KBM-7 (cell line): ENCODE data around the gene LPP.

Experiments used
- DNase-seq: peaks from one replicate; pipeline ENCODE4 v3.0.0-alpha.2; 2015
- in situ Hi-C: fragments of 300-500 bp; cut with MboI; formaldehyde crosslinking; loops from 2 replicates; pipeline ENCODE4 v1.14.3; 2020; ENCODE audit warnings: low sequenced_read_pairs, low pct_unique_long_range_greater_than_20kb, mixed read lengths

Gene LPP

DNA sequence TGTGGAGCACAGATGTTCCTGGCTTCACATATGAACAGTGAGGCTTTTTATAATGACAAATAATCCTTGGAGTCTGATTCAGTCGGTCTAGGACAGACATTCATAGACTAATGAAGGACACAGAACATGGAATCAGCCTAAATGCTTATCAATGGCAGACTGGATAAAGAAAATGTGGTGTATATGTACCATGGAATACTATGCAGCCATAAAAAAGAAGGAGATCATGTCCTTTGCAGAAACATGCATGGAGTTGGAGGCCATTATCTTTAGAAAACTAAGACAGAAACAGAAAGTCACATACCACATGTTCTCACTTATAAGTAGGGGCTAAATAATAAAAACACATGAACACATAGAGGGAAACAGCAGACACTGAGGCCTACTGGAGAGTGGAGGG lies 19.9 kb upstream of the LPP start:
- in situ Hi-C loops: no loop called here
- DNase-seq: no peak

DNA sequence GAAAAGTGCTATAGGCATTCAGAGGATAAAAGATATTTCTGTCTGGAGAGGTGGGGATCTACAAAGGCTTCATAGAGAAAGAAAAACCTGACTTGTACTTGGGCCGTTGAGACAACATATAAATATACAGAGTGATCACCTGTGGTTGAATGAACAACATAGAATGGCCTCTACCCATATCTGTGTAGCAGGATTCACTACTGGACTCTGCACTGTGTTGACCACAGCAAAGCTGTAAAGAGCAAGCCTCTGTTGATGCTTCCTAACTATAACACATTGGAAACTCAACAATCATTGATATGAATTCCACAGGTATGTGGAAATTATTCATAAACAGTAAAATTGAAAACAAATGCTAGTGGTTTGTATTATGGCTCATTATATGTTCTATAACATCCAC lies 19.1 kb upstream of the LPP start:
- no peak for DNase-seq
- in situ Hi-C loops: no loop called here

DNA sequence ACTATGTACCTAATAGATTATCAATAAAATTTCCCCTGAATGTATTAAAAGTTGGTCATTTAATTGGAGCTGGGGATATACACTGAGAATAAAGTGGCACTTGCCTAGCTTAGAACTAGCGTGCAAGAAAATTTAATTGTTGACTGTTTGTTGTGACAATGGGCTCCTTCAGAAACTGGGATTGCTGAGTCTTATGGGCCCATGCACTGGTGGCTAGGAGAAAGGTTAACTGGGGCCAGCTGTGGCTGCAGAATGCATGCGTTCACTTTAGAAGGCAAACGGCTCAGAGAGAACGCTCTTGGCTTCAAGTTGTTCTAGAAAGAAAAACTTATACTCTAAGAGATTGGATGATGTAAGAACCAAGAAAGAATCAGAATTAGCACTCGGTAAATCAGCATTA lies 18.7 kb upstream of the LPP start:
- DNase-seq: no peak
- in situ Hi-C loops: no loop called here

DNA sequence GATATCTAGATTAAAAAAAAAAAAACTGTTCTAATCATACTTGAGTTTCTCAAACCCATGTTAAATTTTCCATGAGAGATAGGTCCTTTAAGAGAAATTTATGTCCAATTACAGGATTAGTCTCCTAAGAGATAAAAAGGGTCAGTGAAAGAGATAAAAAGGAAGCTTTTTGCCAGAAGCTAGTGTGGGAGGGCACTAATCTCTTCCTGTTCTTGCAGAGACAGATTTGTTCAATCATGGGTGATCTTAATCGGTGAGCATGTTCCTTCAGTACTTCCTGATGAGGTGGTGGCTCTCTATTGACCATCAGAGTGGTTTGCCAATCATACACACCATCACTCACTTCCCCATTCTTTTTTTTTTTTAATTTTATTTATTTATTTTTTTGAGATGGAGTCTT lies 16.9 kb upstream of the LPP start:
- in situ Hi-C loops: no loop called here
- peak; percentile 88 for DNase-seq

DNA sequence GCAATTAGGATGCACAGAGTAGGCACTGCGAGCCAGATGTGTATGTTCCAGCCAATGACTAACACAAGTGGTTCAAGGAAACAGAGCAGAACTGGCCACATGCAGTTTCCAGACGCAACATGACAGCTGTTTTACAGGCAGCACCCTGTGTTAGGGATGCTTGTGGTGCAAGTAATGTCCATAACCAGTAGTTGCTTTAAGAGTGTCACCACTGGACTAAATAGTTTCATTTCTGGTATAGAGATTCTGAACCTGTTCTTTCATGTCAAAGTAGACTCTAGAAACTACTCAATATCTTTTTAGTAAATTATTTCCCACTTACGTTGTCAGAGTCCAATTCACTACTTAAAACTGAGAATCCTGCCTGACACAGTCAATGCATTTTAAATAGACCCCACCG lies 14.5 kb upstream of the LPP start:
- in situ Hi-C loops: no loop called here
- DNase-seq: no peak

DNA sequence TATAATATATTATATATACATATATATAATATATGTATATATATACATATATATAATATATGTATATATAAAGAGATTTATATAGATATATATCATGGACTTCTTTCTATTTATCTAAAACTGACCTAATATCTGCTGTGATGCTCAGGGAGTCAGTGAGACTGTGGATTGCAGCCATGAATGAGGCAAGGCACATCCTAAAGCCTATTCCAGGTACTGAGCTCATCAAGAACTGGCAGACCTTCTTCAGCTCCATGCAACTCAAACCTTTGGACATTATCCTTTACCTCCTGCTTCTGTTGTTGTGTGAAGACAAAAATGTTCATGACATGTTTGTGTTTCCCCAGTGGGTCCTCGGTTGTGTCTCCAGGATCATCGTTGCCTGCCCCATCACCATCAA lies 7.7 kb upstream of the LPP start:
- in situ Hi-C loops: no loop called here
- DNase-seq: no peak

DNA sequence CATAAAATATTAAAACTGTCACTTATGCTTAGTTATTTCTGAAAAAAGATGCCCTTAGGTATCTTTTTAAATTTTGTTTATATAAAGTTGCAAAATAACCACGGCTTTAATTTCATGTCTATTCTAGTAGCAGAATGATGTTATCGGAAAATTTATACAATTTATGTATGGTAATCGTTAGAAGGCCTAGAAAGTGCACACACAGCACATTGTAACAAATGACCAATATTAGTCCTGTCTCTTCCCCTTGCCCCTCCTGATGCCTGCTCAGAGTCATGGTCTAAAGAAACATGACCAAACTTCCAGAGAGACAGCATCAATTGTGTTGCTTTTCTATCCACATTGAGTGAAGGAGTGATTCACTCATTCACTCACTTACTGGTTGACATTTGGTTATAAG lies 6.2 kb upstream of the LPP start:
- in situ Hi-C loops: no loop called here

DNA sequence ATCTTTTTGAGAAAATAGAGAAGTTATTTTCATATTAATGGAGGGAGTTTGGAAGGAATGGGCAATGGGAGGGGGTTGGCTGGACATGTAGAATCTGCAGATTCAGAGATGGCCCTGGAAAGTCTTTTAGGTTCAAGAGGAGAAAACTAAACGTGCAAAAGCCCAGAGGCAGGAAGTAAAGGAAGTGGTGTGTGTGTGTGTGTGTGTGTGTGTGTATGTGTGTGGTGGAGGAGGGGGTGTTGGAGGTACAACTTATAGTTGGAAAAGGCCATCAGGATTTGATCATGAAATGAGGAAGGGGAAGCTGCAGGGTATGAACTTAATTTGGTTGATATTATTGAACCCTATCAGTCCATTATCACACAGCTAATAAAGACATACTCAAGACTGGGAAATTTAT lies 5.6 kb upstream of the LPP start:
- in situ Hi-C loops: no loop called here
- DNase-seq: peak; percentile 27

More for the DNA sequence above, 6.2 kb upstream of the LPP start:
- no peak for DNase-seq

DNA sequence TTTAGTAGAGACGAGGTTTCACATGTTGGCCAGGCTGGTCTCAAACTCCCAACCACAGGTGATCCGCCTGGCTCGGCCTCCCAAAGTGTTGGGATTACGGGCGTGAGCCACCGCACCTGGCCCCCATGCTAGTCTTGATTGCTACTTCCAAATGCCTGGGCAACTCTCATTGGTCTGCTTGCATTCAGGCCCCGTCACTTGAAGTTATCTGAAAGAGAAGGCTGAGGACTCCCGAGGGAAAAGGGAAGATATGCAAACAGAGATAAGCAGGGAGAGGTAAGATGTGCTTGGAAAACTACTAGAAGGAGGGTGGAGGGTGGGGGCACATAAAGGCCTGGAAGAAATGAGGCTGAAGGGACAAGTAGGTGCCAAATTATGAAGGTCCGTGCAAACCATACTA lies 4.4 kb upstream of the LPP start:
- no peak for DNase-seq
- in situ Hi-C loops: no loop called here

DNA sequence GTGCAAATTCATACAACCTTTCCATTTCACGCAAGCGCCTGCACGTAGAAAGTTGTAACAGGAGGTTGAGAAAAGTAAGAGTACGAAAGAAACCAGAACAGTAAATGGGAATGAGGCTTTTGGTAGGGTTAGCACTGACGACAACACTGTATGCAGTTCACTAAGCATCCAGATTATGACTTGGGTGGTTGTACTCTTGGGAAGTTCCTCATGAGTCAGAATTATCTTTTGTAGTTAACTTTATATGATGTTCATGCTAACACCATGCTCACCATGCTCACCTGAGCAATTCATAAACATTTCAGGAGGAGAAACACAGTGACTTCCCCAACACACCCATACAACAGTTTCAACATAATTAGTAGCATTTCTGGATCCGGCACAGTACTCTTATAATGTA lies 3.0 kb upstream of the LPP start:
- no peak for DNase-seq
- in situ Hi-C loops: no loop called here

DNA sequence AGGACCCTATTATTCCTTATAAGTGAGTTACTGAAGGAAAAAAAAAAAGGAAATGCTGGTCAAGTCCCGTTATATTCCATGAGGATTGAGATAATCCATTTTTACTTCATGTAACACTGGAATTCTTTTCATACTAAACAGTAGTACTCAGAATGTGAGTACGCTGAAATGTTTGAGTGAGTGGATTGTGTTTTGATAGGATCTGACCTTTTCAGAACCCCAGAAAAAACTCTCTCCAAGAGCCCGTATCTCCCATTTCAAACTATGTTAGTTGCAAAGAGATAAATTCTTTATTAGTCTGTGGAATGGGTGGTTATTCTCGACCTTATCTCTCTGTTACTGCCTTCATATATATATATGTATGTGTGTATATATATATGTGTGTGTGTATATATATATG lies 2.5 kb upstream of the LPP start:
- DNase-seq: no peak
- in situ Hi-C loops: no loop called here

DNA sequence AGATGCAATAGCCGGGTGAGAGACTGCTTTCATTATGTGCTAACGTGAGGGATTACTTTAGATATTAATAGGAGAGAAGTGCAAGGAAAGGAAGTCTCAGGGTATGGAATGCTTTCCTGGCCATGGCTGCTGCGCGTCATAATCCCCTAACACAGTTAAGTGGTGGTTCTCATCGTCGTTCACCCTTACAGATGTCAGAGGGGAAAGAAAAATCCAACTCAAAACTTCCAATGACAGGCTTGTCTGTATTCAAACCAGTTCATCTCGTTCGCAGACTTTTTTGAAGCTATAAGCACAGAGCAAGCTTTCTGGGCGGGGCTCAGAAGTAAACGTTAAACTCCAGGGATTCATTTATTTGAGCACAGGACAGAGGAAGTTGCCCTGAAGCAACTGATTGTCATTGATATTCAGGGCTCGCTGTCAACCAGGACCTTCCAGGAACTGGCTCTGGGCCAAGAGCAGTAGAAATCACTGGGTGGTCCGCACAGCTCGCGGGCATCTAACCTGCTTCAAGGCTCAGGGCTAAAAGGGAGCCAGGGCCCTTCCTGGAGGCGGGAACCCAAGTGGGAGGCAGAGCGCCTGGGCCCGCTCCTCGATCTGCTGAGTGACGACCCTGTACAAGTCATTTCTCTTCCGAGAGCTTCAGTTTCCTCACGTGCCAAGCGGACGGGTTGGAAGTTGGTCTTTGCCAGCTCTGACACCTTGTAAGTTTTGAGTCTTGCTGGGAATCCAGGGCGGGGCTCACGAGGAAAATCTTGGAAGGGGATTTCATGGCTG lies 1.1 kb upstream of the LPP start:
- in situ Hi-C loops: no loop called here
- no peak for DNase-seq

DNA sequence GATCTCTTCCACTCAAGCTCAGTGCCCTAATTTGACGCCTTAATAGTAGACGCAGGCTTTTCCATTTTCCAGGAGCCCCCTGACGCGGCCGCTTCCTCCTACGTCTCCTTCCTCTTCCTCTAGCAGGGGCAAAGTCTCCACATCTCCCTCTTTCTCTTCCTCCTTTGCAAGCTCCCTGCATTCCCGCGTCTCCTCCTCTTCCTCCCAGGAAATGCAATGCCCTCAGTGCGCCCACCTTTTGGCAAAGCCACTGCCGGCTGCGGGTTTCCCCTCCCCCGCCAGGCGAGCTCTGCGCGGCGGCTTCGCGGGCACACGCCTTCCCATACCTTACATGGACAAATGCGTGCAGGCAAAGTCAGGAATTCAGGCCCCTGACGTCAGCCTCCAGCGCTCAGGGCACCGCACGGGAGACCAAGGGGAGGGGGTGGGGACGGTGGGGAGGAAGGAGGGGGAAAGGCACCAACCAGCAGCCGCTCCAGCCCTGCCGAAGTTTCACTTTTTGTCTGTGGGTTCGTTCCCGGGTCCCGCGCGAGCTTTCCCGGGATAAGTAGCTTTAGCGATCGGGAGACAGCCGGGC lies 432 bp upstream of the LPP start:
- in situ Hi-C loops: no loop called here

DNA sequence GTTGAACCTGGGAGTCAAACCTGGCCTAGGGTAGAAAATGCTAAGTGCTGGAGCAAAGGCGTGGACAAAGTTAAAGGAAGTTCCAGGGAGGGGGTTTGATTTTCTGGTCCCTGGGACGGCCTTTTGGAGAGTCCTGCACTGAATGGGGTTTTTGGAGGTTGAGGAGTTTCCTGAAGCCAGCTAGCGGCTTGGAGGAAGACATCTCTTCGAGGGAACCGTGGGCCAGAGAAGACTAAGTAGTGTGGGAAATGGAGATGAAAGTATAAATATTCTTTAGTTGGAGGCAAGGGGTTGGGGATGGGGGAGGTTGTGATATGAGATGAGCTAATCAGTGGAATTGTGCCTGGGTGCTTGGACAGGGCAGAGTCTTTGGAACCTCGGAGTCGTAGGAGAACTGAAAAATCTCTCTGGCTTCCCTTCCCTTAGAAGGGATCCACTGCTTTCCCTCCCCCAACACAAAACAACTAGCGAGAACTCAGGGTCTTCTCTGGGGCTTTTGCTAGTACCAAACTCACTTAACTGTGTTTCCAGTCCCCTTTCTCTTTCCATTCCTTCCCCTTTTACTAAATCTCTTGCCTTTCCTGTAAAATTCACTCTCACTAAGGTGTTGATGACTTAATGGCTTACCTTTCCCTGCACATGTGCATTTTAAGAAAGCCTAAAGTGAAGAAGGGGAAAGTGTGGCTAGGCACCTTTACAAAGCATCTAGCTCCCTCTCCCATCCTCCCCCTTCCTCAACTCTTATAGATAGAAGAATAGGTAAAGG lies 1.0 kb downstream of the LPP start:
- in situ Hi-C loops: no loop called here
- DNase-seq: no peak

More for the DNA sequence above, 432 bp upstream of the LPP start:
- DNase-seq: peak; percentile 67

DNA sequence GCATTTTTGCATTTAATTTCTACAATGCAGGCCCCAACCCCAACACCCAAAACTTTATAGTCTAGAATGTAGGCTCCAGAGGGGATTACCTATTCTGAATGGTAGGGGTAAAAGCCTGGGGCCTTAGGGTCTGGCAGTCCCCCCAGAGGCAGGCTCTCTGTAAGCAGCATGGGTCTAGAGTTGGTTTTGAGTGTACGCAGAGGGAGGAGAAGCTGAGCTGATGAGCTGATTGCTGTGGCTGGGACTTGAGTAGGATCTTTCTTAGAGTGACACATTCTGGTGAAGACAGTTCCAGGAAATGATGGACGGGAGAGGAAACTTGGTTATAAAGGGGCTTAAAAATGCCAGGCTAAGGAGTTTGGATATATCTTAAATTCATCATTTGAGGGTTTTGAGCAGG lies 2.1 kb downstream of the LPP start:
- in situ Hi-C loops: no loop called here

DNA sequence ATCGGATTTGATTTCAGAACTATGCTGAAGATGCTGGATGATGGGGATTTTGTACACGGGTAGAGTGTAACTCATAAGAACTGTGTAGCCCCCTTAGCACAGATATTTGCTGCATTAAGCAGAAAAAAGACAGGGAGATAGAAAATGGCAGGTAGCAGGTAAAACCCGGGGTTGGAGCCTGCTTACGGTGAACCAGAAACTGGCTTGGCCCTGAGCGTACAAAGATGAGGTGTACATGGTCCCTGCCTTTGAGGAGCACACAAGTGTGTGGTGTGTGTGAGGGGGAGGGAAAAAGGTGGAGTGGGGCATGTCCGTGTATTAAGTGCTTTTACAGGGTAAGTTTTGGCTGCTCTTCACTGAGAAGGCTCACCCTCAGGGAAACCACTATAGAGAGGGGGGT lies 3.5 kb downstream of the LPP start:
- in situ Hi-C loops: no loop called here
- no peak for DNase-seq

More for the DNA sequence above, 2.1 kb downstream of the LPP start:
- DNase-seq: no peak

DNA sequence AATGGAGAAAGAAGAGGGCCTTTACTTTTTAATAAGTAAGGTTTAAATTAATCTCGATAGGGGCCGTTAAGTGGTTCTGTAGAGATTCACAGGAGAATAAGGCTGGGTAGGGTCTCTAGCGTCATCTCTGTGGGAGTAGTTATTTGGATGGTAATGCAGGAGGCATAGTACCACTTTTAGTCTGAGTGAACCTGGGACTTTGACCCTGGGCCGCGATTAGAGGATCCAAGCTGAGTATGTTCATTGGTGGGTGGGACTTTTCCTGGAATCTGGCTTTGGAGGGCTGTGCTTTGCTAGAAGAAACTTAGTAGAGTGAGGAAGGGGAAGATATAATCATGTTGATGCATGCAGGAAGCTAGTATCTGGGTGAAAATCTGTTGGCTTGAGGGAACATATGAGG lies 4.0 kb downstream of the LPP start:
- DNase-seq: no peak
- in situ Hi-C loops: no loop called here

DNA sequence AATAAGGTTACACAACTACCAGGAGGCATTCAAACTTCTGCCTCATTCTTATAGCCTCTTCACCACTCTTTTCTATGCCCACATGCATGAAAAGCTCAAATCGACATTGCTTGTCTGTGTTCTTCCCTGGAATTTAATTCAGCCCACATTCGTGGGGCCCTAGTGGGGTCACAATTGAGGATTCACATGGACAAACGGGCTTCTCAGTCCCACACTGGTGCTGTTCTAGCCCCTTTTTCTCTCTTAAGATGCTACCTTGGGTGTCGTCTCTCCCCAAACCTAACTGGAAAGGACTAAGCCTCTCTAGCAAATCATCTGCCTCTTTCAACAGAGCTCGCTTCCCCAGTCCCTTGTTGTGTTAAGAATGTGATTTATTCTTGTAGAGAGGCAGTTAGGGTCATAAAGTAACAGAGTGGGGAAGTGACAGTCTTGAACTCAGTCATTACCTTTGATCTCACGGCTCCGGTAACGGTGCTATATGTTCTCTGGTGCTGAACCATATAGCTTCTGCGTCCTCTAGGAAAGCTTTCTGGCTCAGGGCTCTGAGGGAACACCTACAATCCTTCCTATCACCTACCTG lies 4.9 kb downstream of the LPP start:
- DNase-seq: no peak
- in situ Hi-C loops: no loop called here

DNA sequence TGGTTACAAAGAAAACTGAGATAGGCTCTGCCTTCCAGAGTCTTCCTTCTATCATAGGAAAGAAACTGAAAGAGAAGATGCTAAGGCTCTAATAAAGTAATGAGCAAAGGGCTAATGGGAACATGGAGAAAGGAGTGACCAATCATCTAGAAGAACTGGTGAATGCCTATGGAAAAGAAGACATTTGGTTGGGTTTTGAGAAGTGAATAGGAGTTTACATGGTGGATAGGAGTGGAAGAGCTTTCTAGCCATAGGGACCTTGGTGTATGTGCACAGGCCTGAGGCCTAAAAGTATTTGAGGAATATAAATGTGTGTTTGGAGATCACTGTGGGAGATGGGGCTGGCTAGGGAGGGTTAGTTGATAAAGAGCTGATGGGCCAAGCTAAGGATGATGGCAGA lies 6.8 kb downstream of the LPP start:
- in situ Hi-C loops: no loop called here
- no peak for DNase-seq

DNA sequence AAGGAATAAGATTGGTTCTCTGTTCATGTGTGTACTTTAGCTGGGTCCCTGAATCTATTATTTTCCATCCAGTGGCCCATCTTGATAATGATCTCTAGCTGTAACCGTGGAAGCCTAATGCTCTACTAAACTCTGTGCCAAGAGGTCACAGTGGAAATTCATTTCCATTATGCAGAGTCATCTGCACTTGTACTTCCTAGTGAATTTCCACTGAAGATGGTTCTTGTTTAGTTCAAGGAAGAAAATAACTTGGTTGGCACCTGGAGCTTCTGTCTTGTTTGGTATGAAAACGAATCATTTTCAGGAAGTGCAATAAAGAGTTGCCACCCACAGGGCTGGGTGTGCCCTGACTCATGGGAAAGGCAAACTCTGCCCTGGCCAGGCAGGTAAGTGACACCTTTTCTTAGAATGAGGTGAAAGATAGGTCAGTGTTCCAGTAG lies 10.3 kb downstream of the LPP start:
- in situ Hi-C loops: no loop called here
- peak; percentile 16 for DNase-seq
